ENCODE results near the gene ZFR. TPM values are rescaled to one million over a fixed set of nuclear protein-coding genes. Genes with fewer than 3 reads are reported as not detected.
"Not testable (repeated sequence)": the region's sequence is repeated elsewhere in the genome, so short reads cannot be mapped to it uniquely, and the experiment has no call there.

The ZFR gene
- total RNA-seq, 1 donor: 86.1 TPM

DNA sequence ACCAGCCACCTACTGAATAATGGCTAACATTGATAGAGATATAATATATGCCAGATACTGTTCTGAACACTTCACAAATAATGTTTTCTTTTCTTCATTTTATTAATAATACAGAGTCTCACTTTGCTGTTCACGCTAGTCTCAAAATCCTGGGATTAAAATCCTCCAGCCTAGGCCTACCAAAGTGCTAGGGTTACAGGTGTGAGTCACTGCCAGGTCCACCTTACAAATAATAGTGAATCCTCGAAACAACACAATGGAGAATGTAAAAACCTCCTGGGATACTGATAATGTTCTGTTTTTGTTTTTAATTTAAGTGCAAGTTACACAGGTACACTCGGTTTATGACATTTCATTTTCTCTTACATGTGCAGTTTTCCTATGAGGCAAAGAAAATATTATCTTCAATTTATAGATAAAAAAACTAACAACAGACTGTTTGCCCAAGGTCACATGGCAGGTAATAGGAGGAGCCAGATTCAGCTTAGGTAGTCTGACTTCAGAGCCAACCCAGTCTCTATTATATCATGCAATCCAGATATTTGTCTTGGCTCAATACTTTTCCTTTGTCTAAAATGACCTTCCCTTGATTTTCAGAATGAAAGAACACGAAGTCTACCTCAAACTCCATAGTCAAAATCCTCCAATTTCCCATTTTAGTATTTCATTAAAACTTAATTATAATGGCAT is 7.8 kb downstream of the ZFR start:
- no peak overlapping the region for H3K4me3 ChIP-seq (ENCODE audit: insufficient read depth, low read length)
- no peak overlapping the region for H2AFZ ChIP-seq (ENCODE audit: low read length)
- H3K36me3 ChIP-seq (ENCODE audit: insufficient read depth, low read length): peaks cover 7% of the 10 kb centered on the region
- no peak overlapping the region for H3K4me2 ChIP-seq (ENCODE audit: insufficient read depth, low read length)
- no peak overlapping the region for H3K27ac ChIP-seq (ENCODE audit: low read depth, low read length)
- H3K9me3 ChIP-seq (ENCODE audit: low read depth, low read length): no peaks in the 10 kb centered on the region
- DNase-seq (ENCODE audit: insufficient read length, low spot score, missing footprints): no peak
- TF ChIP-seq, protein P1, sequence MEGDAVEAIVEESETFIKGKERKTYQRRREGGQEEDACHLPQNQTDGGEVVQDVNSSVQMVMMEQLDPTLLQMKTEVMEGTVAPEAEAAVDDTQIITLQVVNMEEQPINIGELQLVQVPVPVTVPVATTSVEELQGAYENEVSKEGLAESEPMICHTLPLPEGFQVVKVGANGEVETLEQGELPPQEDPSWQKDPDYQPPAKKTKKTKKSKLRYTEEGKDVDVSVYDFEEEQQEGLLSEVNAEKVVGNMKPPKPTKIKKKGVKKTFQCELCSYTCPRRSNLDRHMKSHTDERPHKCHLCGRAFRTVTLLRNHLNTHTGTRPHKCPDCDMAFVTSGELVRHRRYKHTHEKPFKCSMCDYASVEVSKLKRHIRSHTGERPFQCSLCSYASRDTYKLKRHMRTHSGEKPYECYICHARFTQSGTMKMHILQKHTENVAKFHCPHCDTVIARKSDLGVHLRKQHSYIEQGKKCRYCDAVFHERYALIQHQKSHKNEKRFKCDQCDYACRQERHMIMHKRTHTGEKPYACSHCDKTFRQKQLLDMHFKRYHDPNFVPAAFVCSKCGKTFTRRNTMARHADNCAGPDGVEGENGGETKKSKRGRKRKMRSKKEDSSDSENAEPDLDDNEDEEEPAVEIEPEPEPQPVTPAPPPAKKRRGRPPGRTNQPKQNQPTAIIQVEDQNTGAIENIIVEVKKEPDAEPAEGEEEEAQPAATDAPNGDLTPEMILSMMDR (IDR thresholded peaks at IDR 0.05; ENCODE audit: extremely low read depth, low read depth, low read length): no peak
- H4K20me1 ChIP-seq (ENCODE audit: insufficient read depth, low read length): peaks cover 56% of the 10 kb centered on the region
- H3K4me1 ChIP-seq (ENCODE audit: insufficient read depth, low read length): no peaks in the 10 kb centered on the region
- H3K79me2 ChIP-seq (ENCODE audit: insufficient read depth, low read length): peaks cover 97% of the 10 kb centered on the region
- H3K27me3 ChIP-seq (ENCODE audit: insufficient read depth, low read length): no peaks in the 10 kb centered on the region

DNA sequence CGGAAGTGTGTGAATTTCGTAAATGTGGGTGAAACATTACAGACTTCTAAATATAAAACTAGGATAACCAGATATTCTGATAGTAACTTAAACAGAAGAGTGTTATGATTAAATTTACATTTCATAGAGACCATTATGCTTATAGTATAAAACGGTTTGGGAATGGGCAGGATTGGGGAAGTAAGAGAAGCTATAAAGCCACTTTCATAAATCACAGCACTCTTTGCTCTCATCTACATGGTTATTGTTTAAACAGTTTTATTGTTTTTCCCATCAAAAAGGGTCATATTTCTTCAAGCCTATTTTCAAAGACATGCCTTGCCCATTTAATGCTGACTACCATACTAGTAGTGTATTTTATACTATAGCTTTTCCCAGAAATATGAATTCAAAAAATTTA is 9.2 kb downstream of the ZFR start:
- Histone ChIP-seq H3K27me3 (ENCODE audit: insufficient read depth, low read length) (no peaks in the 10 kb centered on the region), H3K36me3 (ENCODE audit: insufficient read depth, low read length) (peaks cover 7% of the 10 kb centered on the region), H3K4me3 (ENCODE audit: insufficient read depth, low read length) (no peak overlapping the region), H3K4me2 (ENCODE audit: insufficient read depth, low read length) (no peak overlapping the region), H4K20me1 (ENCODE audit: insufficient read depth, low read length) (peaks cover 59% of the 10 kb centered on the region), H2AFZ (ENCODE audit: low read length) (no peak overlapping the region), H3K4me1 (ENCODE audit: insufficient read depth, low read length) (no peaks in the 10 kb centered on the region), H3K27ac (ENCODE audit: low read depth, low read length) (no peak overlapping the region), H3K9me3 (ENCODE audit: low read depth, low read length) (no peaks in the 10 kb centered on the region), H3K79me2 (ENCODE audit: insufficient read depth, low read length) (peaks cover 97% of the 10 kb centered on the region)
- DNase-seq (ENCODE audit: insufficient read length, low spot score, missing footprints): peak; percentile 23
- TF ChIP-seq, protein P1 (IDR thresholded peaks at IDR 0.05; ENCODE audit: extremely low read depth, low read depth, low read length): no peak

DNA sequence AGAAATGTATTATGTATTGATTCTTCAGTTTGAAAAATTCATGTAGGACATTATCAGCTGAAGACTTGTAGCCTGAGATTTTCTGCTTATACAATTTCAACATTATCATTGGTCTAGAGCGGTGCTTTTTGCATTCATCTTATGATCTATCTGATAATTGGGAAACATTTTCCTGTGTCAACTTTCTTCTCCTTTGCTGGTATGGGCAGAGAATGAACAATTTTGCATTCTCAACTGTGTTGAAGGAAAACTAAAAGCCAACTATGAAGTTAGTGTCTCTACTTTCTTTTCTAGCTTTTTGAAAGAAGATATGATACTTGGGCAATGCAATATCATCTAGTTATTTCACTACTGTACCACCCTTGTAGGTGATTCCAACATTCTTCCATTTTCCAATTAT is 10.3 kb downstream of the ZFR start:
- Histone ChIP-seq H3K27ac (ENCODE audit: low read depth, low read length) (no peak overlapping the region), H3K4me1 (ENCODE audit: insufficient read depth, low read length) (no peaks in the 10 kb centered on the region), H3K9me3 (ENCODE audit: low read depth, low read length) (no peaks in the 10 kb centered on the region), H2AFZ (ENCODE audit: low read length) (no peak overlapping the region), H3K4me2 (ENCODE audit: insufficient read depth, low read length) (no peak overlapping the region), H3K4me3 (ENCODE audit: insufficient read depth, low read length) (no peak overlapping the region), H3K36me3 (ENCODE audit: insufficient read depth, low read length) (peaks cover 5% of the 10 kb centered on the region), H3K27me3 (ENCODE audit: insufficient read depth, low read length) (no peaks in the 10 kb centered on the region), H3K79me2 (ENCODE audit: insufficient read depth, low read length) (peaks cover 97% of the 10 kb centered on the region), H4K20me1 (ENCODE audit: insufficient read depth, low read length) (peaks cover 62% of the 10 kb centered on the region)
- TF ChIP-seq, protein P1 (IDR thresholded peaks at IDR 0.05; ENCODE audit: extremely low read depth, low read depth, low read length): no peak
- no peak for DNase-seq (ENCODE audit: insufficient read length, low spot score, missing footprints)

DNA sequence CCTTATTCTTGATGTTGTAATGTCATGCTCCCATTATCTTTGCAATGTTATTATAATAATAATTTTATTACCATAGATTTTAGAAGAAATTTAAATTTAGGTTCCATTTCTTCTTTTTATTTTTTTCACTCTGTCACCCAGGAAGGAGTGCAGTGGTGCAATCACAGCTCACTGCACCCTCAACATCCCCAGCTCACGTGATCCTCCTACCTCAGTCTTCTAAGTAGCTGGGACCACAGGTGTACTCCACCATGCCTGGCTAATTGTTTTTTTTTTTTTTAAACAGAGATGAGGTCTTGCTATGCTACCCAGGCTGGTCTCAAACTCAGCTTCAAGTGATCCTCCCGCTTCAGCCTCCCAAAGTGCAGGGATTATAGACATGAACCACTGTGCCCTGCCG is 11.9 kb downstream of the ZFR start:
- Histone ChIP-seq H3K9me3 (ENCODE audit: low read depth, low read length) (no peaks in the 10 kb centered on the region), H3K79me2 (ENCODE audit: insufficient read depth, low read length) (peaks cover 97% of the 10 kb centered on the region), H3K4me3 (ENCODE audit: insufficient read depth, low read length) (no peak overlapping the region), H3K27me3 (ENCODE audit: insufficient read depth, low read length) (no peaks in the 10 kb centered on the region), H4K20me1 (ENCODE audit: insufficient read depth, low read length) (peaks cover 63% of the 10 kb centered on the region), H2AFZ (ENCODE audit: low read length) (no peak overlapping the region), H3K4me1 (ENCODE audit: insufficient read depth, low read length) (no peaks in the 10 kb centered on the region), H3K4me2 (ENCODE audit: insufficient read depth, low read length) (no peak overlapping the region), H3K36me3 (ENCODE audit: insufficient read depth, low read length) (peaks cover 14% of the 10 kb centered on the region), H3K27ac (ENCODE audit: low read depth, low read length) (no peak overlapping the region)
- DNase-seq (ENCODE audit: insufficient read length, low spot score, missing footprints): no peak
- TF ChIP-seq, protein P1 (IDR thresholded peaks at IDR 0.05; ENCODE audit: extremely low read depth, low read depth, low read length): no peak

DNA sequence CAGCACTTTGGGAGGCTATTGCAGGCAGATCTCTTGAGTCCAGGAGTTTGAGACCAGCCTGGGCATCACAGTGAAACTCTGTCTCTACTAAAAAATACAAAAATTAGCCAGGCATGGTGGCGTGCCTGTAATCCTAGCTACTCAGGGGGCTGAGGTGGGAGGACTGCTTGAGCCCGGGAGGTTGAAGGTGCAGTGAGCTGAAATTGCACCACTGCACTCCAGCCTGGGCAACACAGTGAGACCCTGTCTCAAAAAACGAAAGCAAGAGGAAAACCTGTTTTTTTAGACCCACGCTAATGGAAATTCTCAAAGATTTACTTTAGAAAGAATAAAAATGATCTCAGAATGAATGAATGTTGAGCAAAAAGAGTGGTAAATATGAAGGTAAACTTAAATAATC is 13.7 kb downstream of the ZFR start:
- H3K4me1 ChIP-seq (ENCODE audit: insufficient read depth, low read length); H3K4me2 ChIP-seq (ENCODE audit: insufficient read depth, low read length); DNase-seq (ENCODE audit: insufficient read length, low spot score, missing footprints); H3K27ac ChIP-seq (ENCODE audit: low read depth, low read length); H2AFZ ChIP-seq (ENCODE audit: low read length); H3K27me3 ChIP-seq (ENCODE audit: insufficient read depth, low read length); H3K9me3 ChIP-seq (ENCODE audit: low read depth, low read length); H3K4me3 ChIP-seq (ENCODE audit: insufficient read depth, low read length): not testable (repeated sequence)
- H4K20me1 ChIP-seq (ENCODE audit: insufficient read depth, low read length): peaks cover 62% of the 10 kb centered on the region
- peaks cover 21% of the 10 kb centered on the region for H3K36me3 ChIP-seq (ENCODE audit: insufficient read depth, low read length)
- peaks cover 98% of the 10 kb centered on the region for H3K79me2 ChIP-seq (ENCODE audit: insufficient read depth, low read length)
